Measurements from ENCODE around the gene TXNRD2.

GRCh38 chr22:19973551-19974267 lies 32.1 kb upstream of the TXNRD2 start:
- TF ChIP-seq CEBPB (IDR thresholded peaks at IDR 0.05) = no peak
- TF ChIP-seq, protein P1, sequence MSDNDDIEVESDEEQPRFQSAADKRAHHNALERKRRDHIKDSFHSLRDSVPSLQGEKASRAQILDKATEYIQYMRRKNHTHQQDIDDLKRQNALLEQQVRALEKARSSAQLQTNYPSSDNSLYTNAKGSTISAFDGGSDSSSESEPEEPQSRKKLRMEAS (IDR thresholded peaks at IDR 0.05) = no peak

Measured in Ishikawa (cell line).